ENCODE results near the gene GPAT3.

- TF ChIP-seq POLR2AphosphoS5 (IDR thresholded peaks at IDR 0.05) (no peak), POLR2A (IDR thresholded peaks at IDR 0.05) (no peak), EP300 (IDR thresholded peaks at IDR 0.05) (no peak)
Observed at GRCh38 chr4:83617371-83618035, 81.6 kb downstream of the GPAT3 start.

Measured in upper lobe of left lung (tissue), 4 donors.